Natural killer cell (primary cell): ENCODE measurements around the gene COMMD4. TPM values are rescaled to one million over a fixed set of nuclear protein-coding genes. Genes with fewer than 3 reads are reported as not detected.

Experiments used
- ATAC-seq, 3 donors: fragments of 150-1000 bp in 2 of 3; fragments of 200-7000 bp in 1 of 3; cut with Tn5 transposase; 1 replicate in 1 of 3; 2 replicates in 2 of 3; pipeline ENCODE4 v1.10.0; 2021; ENCODE audit warnings: mild to moderate bottlenecking in 2 of 3, moderate library complexity in 2 of 3
- DNase-seq, 2 donors: peaks; one replicate each; pipeline versions ENCODE4 v3.0.0 to v3.0.0-alpha.2; 2013 to 2021; ENCODE audit warnings: mixed read lengths in 1 of 2
- H3K27ac ChIP-seq: one replicate; pipeline ENCODE4 v1.5.1; 2013; ENCODE audit warnings: mild to moderate bottlenecking, low read length
- H3K27me3 ChIP-seq: one replicate; pipeline ENCODE4 v1.6.1; 2013; ENCODE audit warnings: low read length; ENCODE audit not compliant: control insufficient read depth, insufficient read depth
- H3K36me3 ChIP-seq: one replicate; pipeline ENCODE4 v1.6.1; 2013; ENCODE audit warnings: low read length; ENCODE audit not compliant: control insufficient read depth, insufficient read depth
- H3K4me1 ChIP-seq: one replicate; pipeline ENCODE4 v1.6.1; 2013; ENCODE audit warnings: low read length; ENCODE audit not compliant: control insufficient read depth, insufficient read depth
- H3K4me3 ChIP-seq: one replicate; pipeline ENCODE4 v1.5.1; 2013; ENCODE audit warnings: low read length
- H3K9me3 ChIP-seq: one replicate; pipeline ENCODE4 v1.6.1; 2013; ENCODE audit warnings: low read length; ENCODE audit not compliant: control insufficient read depth, insufficient read depth
- H3K27ac Mint-ChIP-seq, 2 donors: one replicate each; pipeline ENCODE4 v1.8.0; 2022; ENCODE audit warnings: mild to moderate bottlenecking in 2 of 2, mixed read lengths in 2 of 2, moderate library complexity in 1 of 2
- H3K27me3 Mint-ChIP-seq, 2 donors: one replicate each; pipeline ENCODE4 v1.8.0; 2022; ENCODE audit warnings: low read depth in 2 of 2, mixed read lengths in 2 of 2
- H3K36me3 Mint-ChIP-seq: one replicate; pipeline ENCODE4 v1.8.0; 2022; ENCODE audit warnings: mixed read lengths
- H3K4me1 Mint-ChIP-seq, 2 donors: one replicate each; pipeline ENCODE4 v1.8.0; 2022; ENCODE audit warnings: mixed read lengths in 2 of 2
- H3K4me3 Mint-ChIP-seq: one replicate; pipeline ENCODE4 v1.8.0; 2022; ENCODE audit warnings: mild to moderate bottlenecking, moderate library complexity, mixed read lengths
- H3K9me3 Mint-ChIP-seq, 2 donors: one replicate each; pipeline ENCODE4 v1.8.0; 2022; ENCODE audit warnings: mixed read lengths in 2 of 2
- WGBS: methylation state at CpG from one replicate; pipeline ENCODE4 v1.1.7; 2013; ENCODE audit warnings: missing lambda C conversion rate; ENCODE audit not compliant: insufficient coverage; 5-methylcytosine and 5-hydroxymethylcytosine counted together
- intact Hi-C: fragments of 100-400 bp; cut with micrococcal nuclease; formaldehyde crosslinking; loops from one replicate; pipeline ENCODE4 v1.14.2; 2022
- total RNA-seq, 4 donors: library from RNA; stranded (reverse); fragments of 120-200 nt in 1 of 4; gene quantifications; one replicate each; pipeline versions ENCODE4 v1.2.3 to v1.2.4, GENCODE V29; 2013 to 2022
- TF ChIP-seq, protein P1 (sequence below): fragments of 200-600 bp; IDR thresholded peaks from one replicate; pipeline ENCODE4 v1.8.0; 2022; ENCODE audit warnings: antibody characterized with exemption

COMMD4 gene
- total RNA-seq, 3 donors from 2014 or later (not counting 1 experiment from before 2014, with no cell fraction given): 38.8 to 56.3 (median 46.8) TPM

DNA sequence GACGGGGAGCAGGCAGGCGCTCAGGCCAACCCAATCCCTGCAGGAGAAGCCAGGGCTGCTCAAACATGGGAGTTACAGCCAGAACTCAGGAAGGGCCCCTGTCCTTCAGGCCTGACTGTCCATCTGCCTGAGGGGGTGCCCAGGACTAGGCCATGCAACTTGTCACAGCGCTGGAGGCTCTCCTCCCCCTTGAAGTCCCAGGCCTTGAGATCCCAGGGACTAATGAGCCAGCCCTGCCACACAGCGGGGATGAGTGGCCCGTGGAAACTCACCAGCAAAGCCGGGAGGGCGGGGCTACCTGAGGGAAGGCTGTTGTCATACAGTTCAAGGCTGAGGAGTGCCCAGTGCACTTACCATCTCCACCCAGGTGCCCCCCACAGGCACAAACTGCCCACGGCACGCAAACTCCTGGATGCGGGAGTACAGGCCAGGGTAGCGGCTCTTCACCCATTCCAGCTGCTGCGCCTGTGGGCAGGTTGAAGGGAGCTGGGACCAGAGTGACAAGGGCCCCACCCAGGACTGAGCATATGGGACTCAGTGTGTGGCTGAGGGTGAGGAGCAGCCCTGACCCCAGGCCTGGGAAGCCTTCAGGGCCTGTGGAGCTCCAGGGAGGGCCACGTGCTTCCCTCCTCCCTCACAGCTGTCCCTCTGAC is 26.3 kb downstream of the COMMD4 start:
- intact Hi-C loops: loop anchor here (10.0 kb wide), 1 partner anchor 283 kb away; the partner anchor contains the start of genes IMP3 and SNX33
- H3K36me3 ChIP-seq: peaks cover 57% of the 10 kb centered on the region
- Mint-ChIP-seq H3K27ac (no peak overlapping the region), H3K27me3 (no peaks in the 10 kb centered on the region), H3K4me1 (peaks cover 0 to 6% of the 10 kb centered on the region in 2 donors), H3K9me3 (no peaks in the 10 kb centered on the region), H3K36me3 (no peaks in the 10 kb centered on the region), H3K4me3 (no peak overlapping the region)
- no peaks in the 10 kb centered on the region for H3K27me3 ChIP-seq
- DNase-seq (no peak), ATAC-seq (no peak)
- H3K9me3 ChIP-seq: no peaks in the 10 kb centered on the region
- no peaks in the 10 kb centered on the region for H3K4me1 ChIP-seq
- H3K27ac ChIP-seq: no peak overlapping the region
- H3K4me3 ChIP-seq: no peak overlapping the region
- WGBS: 95% methylated on average over 13 of the region's 13 CpGs
- TF ChIP-seq, protein P1, sequence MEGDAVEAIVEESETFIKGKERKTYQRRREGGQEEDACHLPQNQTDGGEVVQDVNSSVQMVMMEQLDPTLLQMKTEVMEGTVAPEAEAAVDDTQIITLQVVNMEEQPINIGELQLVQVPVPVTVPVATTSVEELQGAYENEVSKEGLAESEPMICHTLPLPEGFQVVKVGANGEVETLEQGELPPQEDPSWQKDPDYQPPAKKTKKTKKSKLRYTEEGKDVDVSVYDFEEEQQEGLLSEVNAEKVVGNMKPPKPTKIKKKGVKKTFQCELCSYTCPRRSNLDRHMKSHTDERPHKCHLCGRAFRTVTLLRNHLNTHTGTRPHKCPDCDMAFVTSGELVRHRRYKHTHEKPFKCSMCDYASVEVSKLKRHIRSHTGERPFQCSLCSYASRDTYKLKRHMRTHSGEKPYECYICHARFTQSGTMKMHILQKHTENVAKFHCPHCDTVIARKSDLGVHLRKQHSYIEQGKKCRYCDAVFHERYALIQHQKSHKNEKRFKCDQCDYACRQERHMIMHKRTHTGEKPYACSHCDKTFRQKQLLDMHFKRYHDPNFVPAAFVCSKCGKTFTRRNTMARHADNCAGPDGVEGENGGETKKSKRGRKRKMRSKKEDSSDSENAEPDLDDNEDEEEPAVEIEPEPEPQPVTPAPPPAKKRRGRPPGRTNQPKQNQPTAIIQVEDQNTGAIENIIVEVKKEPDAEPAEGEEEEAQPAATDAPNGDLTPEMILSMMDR: no peak

DNA sequence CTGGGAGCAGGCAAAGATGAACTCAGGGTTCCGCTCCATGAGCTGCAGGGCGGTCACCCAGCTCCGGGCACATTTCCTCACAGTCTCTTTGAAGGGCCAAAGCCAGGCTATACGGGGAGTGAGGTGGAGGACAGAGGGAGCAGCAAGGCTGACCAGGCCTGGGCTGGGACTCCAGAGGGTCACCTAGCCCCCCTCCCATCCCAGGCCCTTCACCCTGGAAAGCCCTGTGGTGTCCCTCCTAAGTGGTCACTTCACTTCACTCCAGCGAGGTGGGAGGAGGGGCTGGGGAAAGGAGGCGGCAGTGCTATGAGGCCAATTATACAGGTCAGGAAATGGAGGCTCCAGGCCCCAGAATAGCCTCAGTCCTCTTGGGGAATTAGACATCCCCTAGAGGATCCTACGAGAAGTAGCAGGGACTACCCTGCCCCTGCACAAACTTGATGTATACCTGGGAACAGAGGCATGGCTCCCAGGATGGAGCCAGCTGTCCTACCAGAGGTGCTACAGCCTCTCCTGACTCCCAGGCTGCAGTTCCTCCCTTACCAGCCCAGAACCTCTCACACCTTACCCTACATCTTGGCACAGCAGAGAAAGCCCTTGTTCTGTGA is 26.9 kb downstream of the COMMD4 start:
- TF ChIP-seq, protein P1: no peak
- no peak for DNase-seq
- peaks cover 6% of the 10 kb centered on the region for H3K4me1 ChIP-seq
- H3K36me3 ChIP-seq: peaks cover 57% of the 10 kb centered on the region
- intact Hi-C loops: loop anchor here (10.0 kb wide), 1 partner anchor 282 kb away; the partner anchor contains the start of genes IMP3 and SNX33
- no peak overlapping the region for H3K27ac ChIP-seq
- H3K4me3 ChIP-seq: no peak overlapping the region
- Mint-ChIP-seq H3K27ac (no peak overlapping the region), H3K4me1 (peaks cover 0 to 12% of the 10 kb centered on the region in 2 donors), H3K36me3 (no peaks in the 10 kb centered on the region), H3K9me3 (no peaks in the 10 kb centered on the region), H3K4me3 (no peak overlapping the region), H3K27me3 (no peaks in the 10 kb centered on the region)
- 90% methylated on average over 7 of the region's 7 CpGs for WGBS
- no peaks in the 10 kb centered on the region for H3K9me3 ChIP-seq
- no peaks in the 10 kb centered on the region for H3K27me3 ChIP-seq
- no peak for ATAC-seq

DNA sequence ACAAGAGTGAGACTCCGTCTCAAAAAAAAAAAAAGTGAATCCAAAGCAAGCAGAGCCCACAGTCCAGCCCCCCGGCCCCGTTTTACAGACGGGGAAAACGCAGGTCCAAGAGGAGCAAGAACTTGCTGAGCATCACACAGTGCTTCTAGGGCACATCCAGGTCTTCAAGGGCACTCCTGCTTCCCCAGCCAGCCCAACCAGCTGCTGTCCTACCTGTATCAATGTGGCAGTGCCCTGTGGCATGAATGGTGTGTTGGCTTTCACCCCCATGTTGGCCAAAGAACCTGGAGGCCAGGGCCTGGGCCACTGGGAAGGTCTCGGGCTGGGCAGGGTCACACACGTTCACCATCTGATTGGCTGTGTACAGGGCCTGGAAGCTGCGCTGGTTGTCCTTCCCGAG is 27.9 kb downstream of the COMMD4 start:
- no peak overlapping the region for H3K4me3 Mint-ChIP-seq
- H3K9me3 Mint-ChIP-seq: no peaks in the 10 kb centered on the region
- no peak overlapping the region for H3K27ac Mint-ChIP-seq
- TF ChIP-seq, protein P1: no peak
- no peaks in the 10 kb centered on the region for H3K36me3 Mint-ChIP-seq
- no peak overlapping the region for H3K27ac ChIP-seq
- H3K9me3 ChIP-seq: no peaks in the 10 kb centered on the region
- intact Hi-C loops: loop anchor here (10.0 kb wide), 1 partner anchor 281 kb away; the partner anchor contains the start of genes IMP3 and SNX33
- H3K36me3 ChIP-seq: peaks cover 50% of the 10 kb centered on the region
- H3K27me3 Mint-ChIP-seq: no peaks in the 10 kb centered on the region
- ATAC-seq (no peak), DNase-seq (no peak)
- 97% methylated on average over 9 of the region's 9 CpGs for WGBS
- no peaks in the 10 kb centered on the region for H3K27me3 ChIP-seq
- H3K4me3 ChIP-seq: no peak overlapping the region
- H3K4me1 Mint-ChIP-seq: peaks cover 2 to 15% of the 10 kb centered on the region in 2 donors
- peaks cover 9% of the 10 kb centered on the region for H3K4me1 ChIP-seq
